ENCODE data around the gene PTPN9. TPM values are rescaled to one million over a fixed set of nuclear protein-coding genes. Genes with fewer than 3 reads are reported as not detected.
A peak's percentile ranks its signal among the peaks of the same experiment; 100 is the strongest.
"Not testable (repeated sequence)": the region's sequence is repeated elsewhere in the genome, so short reads cannot be mapped to it uniquely, and the experiment has no call there.

The PTPN9 gene
- total RNA-seq, 1 experiment from 2014 or later, result 19.2 TPM

- DNase-seq (ENCODE audit: low read depth), result peak; percentile 70
Observed at GRCh38 chr15:75532413-75533250, 46.5 kb downstream of the PTPN9 start.

DNA sequence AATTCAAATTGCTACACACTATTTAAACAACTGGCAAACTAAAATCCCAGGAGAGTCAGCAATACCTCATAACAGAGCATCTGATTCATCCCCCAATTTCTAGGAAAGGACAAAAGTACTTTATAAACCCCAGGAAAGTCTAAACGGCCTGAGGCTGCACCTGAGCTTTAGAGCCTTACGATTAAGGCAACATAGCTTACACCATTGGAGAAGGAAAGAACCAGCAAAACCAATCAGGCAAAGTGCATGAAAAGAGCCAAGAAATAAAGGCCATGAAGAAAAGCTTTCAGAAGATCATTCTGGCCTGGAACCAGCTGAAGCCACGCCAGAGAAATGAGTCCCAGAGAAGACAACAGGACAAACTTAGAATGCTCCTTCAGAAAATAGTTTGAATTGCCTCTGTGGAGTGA, 48.1 kb downstream of the PTPN9 start:
- peak; percentile 43 for DNase-seq (ENCODE audit: low read depth)

GRCh38 chr15:75530169-75530568, 48.9 kb downstream of the PTPN9 start:
- no peak for DNase-seq (ENCODE audit: low read depth)

DNA sequence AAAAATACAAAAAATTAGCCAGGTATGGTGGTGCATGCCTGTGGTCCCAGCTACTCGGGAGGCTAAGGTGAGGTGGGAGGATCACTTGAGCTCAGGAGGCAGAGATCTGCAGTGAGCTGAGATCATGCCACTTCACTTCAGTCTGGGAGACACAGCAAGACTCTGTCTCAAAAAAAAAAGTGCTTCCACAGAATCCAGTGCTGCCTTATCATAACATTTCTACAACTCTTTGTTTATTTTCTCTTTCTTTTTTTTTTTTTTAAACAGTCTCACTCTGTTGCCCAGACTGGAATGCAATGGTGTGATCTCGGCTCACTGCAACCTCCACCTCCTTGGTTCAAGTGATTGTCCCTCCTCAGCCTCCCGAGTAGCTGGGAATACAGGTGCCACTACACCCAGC, 53.4 kb downstream of the PTPN9 start:
- DNase-seq (ENCODE audit: low read depth), result not testable (repeated sequence)

- no peak for DNase-seq (ENCODE audit: low read depth)
Observed at GRCh38 chr15:75523011-75523410, 56.1 kb downstream of the PTPN9 start.

DNA sequence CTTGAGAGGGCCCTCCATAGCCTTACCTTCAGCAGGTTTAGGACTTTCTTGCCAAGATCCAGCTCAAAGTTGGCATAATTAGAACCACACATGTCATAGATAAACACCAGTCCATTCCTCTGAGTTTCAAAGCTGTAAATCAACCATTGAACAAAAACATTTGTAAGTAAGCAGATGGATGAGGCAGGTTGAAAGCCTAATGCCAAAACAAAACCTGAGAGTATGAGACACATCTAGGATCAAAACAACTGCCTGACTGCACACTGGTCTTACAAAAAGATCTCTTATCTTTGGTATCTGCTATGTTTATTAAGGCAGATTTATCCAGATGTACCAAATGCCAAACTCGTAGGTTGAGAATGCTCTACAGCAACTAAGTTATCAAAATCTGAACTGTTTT, 61.9 kb downstream of the PTPN9 start:
- peak; percentile 42 for DNase-seq (ENCODE audit: low read depth)

GRCh38 chr15:75508840-75509532, 70.1 kb downstream of the PTPN9 start:
- DNase-seq (ENCODE audit: low read depth), result peak; percentile 33

DNA sequence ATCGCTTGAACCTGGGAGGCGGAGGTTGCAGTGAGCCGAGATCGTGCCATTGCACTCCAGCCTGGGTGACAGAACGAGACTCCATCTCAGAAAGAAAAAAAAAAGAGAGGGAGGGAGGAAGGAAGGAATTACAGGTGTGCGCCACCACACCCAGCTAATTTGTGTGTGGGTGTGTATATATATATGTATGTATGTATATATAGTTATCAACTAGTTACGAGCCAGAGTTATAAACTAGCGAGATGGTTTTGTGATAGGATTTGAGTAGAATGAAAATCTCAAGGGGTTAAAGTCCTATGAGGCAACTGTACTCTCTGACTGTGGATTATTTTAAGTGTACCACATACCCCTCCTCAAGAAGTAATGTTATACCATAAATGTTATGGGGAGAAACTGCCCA, 76.8 kb downstream of the PTPN9 start:
- no peak for DNase-seq (ENCODE audit: low read depth)

DNA sequence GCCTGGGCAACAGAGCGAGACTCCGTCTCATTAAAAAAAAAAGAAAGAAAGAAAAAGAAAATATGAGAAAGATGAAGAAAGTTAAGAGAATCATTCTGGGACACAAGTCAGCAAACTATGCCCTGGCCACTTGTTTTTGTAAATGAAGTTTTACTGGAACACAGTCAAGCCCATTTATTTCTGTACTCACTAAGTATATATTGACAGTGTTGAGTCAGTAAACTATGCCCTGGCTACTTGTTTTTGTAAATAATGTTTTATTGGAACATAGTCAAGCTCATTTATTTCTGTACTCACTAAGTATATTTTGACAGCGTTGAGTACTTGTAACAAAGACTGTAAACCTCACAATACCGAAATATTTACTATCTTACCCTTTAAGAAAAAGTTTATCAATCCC, 85.4 kb downstream of the PTPN9 start:
- DNase-seq (ENCODE audit: low read depth), result no peak

GRCh38 chr15:75483961-75484360, 95.2 kb downstream of the PTPN9 start:
- no peak for DNase-seq (ENCODE audit: low read depth)

DNA sequence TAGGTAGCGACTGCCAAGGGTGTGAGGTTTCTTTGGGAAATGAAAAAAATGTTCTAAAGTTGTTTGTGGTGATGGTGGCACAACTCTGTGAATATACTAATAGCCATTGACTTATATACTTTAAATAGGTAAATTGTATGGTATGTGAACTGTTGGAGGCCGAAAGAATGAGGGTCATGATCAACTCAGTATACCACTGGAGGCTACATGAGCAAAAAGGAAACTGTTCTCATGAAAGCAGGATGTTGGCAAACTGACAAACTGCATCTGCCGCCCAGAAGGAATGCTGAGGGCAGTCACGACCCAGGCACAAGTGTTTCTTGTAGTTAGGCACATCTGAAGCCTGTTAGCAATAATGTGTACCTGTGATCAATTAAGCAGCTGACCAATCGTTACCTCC, 95.6 kb downstream of the PTPN9 start:
- DNase-seq (ENCODE audit: low read depth), result not testable (repeated sequence)

DNA sequence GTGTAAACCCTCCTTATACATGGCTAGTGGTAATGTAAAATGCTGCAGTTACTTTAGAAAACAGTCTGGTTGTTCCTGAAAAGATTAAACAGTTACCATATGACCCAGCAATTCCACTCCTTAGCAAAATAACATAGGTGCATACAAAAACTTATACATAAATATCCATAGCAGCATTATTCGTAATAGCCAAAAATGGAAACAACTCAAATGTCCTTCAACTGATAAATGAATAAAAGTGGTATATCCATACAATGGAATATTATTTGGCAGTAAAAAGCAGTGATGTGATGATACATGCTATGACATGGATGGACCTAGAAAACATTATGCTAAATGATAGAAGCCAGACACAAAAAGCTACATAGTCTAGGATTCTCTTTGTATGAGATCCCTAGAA, 96.0 kb downstream of the PTPN9 start:
- DNase-seq (ENCODE audit: low read depth), result no peak

- DNase-seq (ENCODE audit: low read depth), result not testable (repeated sequence)
Observed at GRCh38 chr15:75480463-75480862, 98.7 kb downstream of the PTPN9 start.

DNA sequence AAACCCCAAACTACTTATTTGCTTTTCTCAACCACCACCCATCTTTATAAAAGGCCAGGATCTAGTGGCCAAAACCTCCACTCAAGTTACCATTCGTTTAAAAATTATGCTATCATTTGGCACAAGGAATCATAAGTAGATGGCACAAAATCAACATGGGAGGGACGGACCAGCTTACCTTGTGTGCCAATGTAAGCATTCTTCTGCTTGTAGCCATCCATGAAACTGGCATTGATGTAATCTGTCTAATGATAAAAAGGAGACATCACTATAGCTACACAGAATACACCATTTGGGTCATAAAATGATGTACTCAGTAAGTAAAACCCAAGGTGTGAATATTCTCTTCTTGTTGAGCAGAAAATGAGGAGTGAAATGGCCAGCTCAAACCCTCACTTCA, 99.4 kb downstream of the PTPN9 start:
- DNase-seq (ENCODE audit: low read depth), result no peak

GRCh38 chr15:75477094-75477493, 102.0 kb downstream of the PTPN9 start:
- DNase-seq (ENCODE audit: low read depth), result not testable (repeated sequence)

GRCh38 chr15:75468913-75469598, 110.1 kb downstream of the PTPN9 start:
- peak; percentile 15 for DNase-seq (ENCODE audit: low read depth)

GRCh38 chr15:75460646-75461045, 118.5 kb downstream of the PTPN9 start:
- no peak for DNase-seq (ENCODE audit: low read depth)

GRCh38 chr15:75459581-75459980, 119.5 kb downstream of the PTPN9 start:
- no peak for DNase-seq (ENCODE audit: low read depth)

DNA sequence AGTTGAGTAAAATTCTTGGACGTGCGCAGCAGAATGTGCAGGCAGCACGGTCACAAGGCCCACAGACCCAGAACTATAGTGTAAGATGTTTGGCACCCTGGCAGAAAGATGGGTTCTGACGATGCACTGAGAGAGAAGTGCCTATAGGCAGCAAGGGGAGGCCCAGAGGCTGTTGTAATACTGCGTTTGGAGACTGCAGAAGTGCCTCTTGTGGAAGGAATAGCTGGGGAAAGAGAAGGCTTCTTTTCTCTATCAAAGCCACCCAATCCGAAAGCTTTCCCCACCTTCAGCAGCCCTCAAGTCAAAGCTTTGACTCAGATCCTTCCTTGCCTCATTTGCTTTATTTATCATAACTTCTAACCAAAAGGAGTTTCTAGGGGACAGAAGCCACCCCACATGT, 122.4 kb downstream of the PTPN9 start:
- no peak for DNase-seq (ENCODE audit: low read depth)

GRCh38 chr15:75455982-75456531, 123.1 kb downstream of the PTPN9 start:
- DNase-seq (ENCODE audit: low read depth), result peak; percentile 66

GRCh38 chr15:75455424-75455981, 123.6 kb downstream of the PTPN9 start:
- peak; percentile 78 for DNase-seq (ENCODE audit: low read depth)

All from M059J (cell line).